Muscle of leg (tissue), 16 donors: Measurements from ENCODE around the gene SERPINH1. TPM values are rescaled to one million over a fixed set of nuclear protein-coding genes. Genes with fewer than 3 reads are reported as not detected.

Experiments used
- DNase-seq: peaks from one replicate; pipeline ENCODE4 v3.0.0; 2013
- H3K27ac ChIP-seq: one replicate; pipeline ENCODE4 v1.5.1; 2013; ENCODE audit warnings: mild to moderate bottlenecking, low read length, control low read depth
- H3K27me3 ChIP-seq: one replicate; pipeline ENCODE4 v1.6.1; 2013; ENCODE audit warnings: low read length; ENCODE audit not compliant: control insufficient read depth, insufficient read depth
- H3K36me3 ChIP-seq: one replicate; pipeline ENCODE4 v1.6.1; 2013; ENCODE audit warnings: low read length; ENCODE audit not compliant: control insufficient read depth, insufficient read depth
- H3K4me1 ChIP-seq: one replicate; pipeline ENCODE4 v1.6.1; 2013; ENCODE audit warnings: low read length; ENCODE audit not compliant: control insufficient read depth, insufficient read depth
- H3K4me3 ChIP-seq: one replicate; pipeline ENCODE4 v1.5.1; 2013; ENCODE audit warnings: low read length, control low read depth
- H3K9me3 ChIP-seq: replicated peaks from 2 replicates; pipeline ENCODE4 v1.6.1; 2013; ENCODE audit warnings: low read depth, low read length; ENCODE audit not compliant: control insufficient read depth
- WGBS: methylation state at CpG from one replicate; pipeline ENCODE4 v1.1.5; 2013; ENCODE audit warnings: missing lambda C conversion rate; ENCODE audit not compliant: insufficient coverage; 5-methylcytosine and 5-hydroxymethylcytosine counted together
- long read RNA-seq, 11 donors: transcript quantifications; one replicate each; lab custom pipeline, GENCODE V29; 2026
- polyA plus RNA-seq, 8 donors: library from polyadenylated mRNA; unstranded; fragments of 120-200 nt; gene quantifications; one replicate each; pipeline versions ENCODE4 v1.2.1 to v1.2.3, GENCODE V29; 2013; ENCODE audit warnings: inconsistent platforms in 1 of 8, low replicate concordance in 1 of 8; ENCODE audit not compliant: insufficient read length in 8 of 8, insufficient read depth in 1 of 8
- total RNA-seq: library from RNA; stranded (reverse); fragments of 120-200 nt; gene quantifications from one replicate; pipeline ENCODE4 v1.2.4, GENCODE V29; 2013

SERPINH1 gene
- total RNA-seq = 229 TPM
- 100 to 1,000 TPM; 316 to 589 (median 433) TPM for polyA plus RNA-seq
- long read RNA-seq, donor 1, transcript SERPINH1-201 (5 exons, 2,225 nt) = major isoform, 51 of 63 reads
- long read RNA-seq, donor 1, partial matches to known transcripts = 12 of 63 reads
- long read RNA-seq, donor 1, other reads (novel, unspliced or antisense) = 0 of 63 reads
- long read RNA-seq, donor 2, transcript SERPINH1-201 (5 exons, 2,225 nt) = major isoform, 10 of 29 reads
- long read RNA-seq, donor 2, partial matches to known transcripts = 19 of 29 reads
- long read RNA-seq, donor 2, other reads (novel, unspliced or antisense) = 0 of 29 reads
- long read RNA-seq, donor 3, transcript SERPINH1-201 (5 exons, 2,225 nt) = major isoform, 76 of 226 reads
- long read RNA-seq, donor 3, partial matches to known transcripts = 146 of 226 reads
- long read RNA-seq, donor 3, other reads (novel, unspliced or antisense) = 0 of 226 reads
- long read RNA-seq, donor 4, transcript SERPINH1-201 (5 exons, 2,225 nt) = major isoform, 73 of 116 reads
- long read RNA-seq, donor 4, partial matches to known transcripts = 41 of 116 reads
- long read RNA-seq, donor 4, other reads (novel, unspliced or antisense) = 0 of 116 reads
- long read RNA-seq, donor 5, transcript SERPINH1-201 (5 exons, 2,225 nt) = major isoform, 310 of 468 reads
- long read RNA-seq, donor 5, transcript SERPINH1-205 (3 exons, 2,283 nt) = minor isoform, 11 of 468 reads
- long read RNA-seq, donor 5, partial matches to known transcripts = 144 of 468 reads
- long read RNA-seq, donor 5, other reads (novel, unspliced or antisense) = 0 of 468 reads
- long read RNA-seq, donor 6, transcript SERPINH1-201 (5 exons, 2,225 nt) = major isoform, 163 of 219 reads
- long read RNA-seq, donor 6, partial matches to known transcripts = 47 of 219 reads
- long read RNA-seq, donor 6, other reads (novel, unspliced or antisense) = 5 of 219 reads
- long read RNA-seq, donor 7, transcript SERPINH1-201 (5 exons, 2,225 nt) = major isoform, 124 of 186 reads
- long read RNA-seq, donor 7, partial matches to known transcripts = 61 of 186 reads
- long read RNA-seq, donor 7, other reads (novel, unspliced or antisense) = 0 of 186 reads
- long read RNA-seq, donor 8, transcript SERPINH1-201 (5 exons, 2,225 nt) = major isoform, 66 of 93 reads
- long read RNA-seq, donor 8, partial matches to known transcripts = 27 of 93 reads
- long read RNA-seq, donor 8, other reads (novel, unspliced or antisense) = 0 of 93 reads
- long read RNA-seq, donor 9, transcript SERPINH1-201 (5 exons, 2,225 nt) = major isoform, 89 of 131 reads
- long read RNA-seq, donor 9, partial matches to known transcripts = 40 of 131 reads
- long read RNA-seq, donor 9, other reads (novel, unspliced or antisense) = 0 of 131 reads
- long read RNA-seq, donor 10, transcript SERPINH1-201 (5 exons, 2,225 nt) = major isoform, 96 of 137 reads
- long read RNA-seq, donor 10, partial matches to known transcripts = 37 of 137 reads
- long read RNA-seq, donor 10, other reads (novel, unspliced or antisense) = 0 of 137 reads
- long read RNA-seq, donor 11, transcript SERPINH1-201 (5 exons, 2,225 nt) = major isoform, 102 of 143 reads
- long read RNA-seq, donor 11, partial matches to known transcripts = 39 of 143 reads
- long read RNA-seq, donor 11, other reads (novel, unspliced or antisense) = 0 of 143 reads

DNA sequence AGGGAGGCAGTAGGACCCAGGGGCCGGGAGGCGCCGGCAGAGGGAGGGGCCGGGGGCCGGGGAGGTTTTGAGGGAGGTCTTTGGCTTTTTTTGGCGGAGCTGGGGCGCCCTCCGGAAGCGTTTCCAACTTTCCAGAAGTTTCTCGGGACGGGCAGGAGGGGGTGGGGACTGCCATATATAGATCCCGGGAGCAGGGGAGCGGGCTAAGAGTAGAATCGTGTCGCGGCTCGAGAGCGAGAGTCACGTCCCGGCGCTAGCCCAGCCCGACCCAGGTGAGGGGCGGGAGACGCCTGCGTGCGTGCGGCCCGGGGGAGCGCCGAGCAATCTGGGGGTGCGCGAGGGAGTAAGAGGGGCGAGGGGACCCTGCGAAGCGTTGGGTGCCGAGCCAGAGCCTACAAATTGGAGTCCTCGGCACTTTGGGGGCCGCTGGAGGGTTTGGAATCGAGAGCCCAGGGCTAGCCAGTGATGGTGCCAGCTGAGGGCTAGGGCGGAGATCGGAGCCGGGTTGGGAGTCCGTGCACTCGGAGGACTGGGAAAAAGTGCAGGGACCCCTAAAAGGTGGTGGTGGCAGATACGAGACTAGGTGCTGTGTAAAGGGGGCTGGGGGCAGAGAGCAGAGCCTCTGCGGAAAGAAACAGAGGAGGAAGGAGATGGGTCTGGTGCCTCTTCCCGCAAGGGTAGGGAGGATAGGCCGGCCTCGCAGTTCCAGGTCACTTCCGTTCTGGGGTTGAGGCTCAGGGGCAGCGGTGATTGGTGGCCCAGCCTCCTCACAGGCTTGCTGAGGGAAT lies at the start of gene SERPINH1:
Gene SERPINH1, plus strand, starts transcription at position 206 of the 788 bp plus-strand sequence. CDS start 4,097 bp downstream, outside the sequence.
- H3K36me3 ChIP-seq = peaks cover 29% of the 10 kb centered on the region
- H3K27ac ChIP-seq = peak within 1 kb of the TSS; percentile 100
- DNase-seq = peak; percentile 97
- no peaks in the 10 kb centered on the region for H3K9me3 ChIP-seq
- H3K27me3 ChIP-seq = no peaks in the 10 kb centered on the region
- H3K4me3 ChIP-seq = peak within 1 kb of the TSS; percentile 80
- peaks cover 73% of the 10 kb centered on the region for H3K4me1 ChIP-seq
- WGBS = under 1% methylated on average over 51 of the region's 51 CpGs

DNA sequence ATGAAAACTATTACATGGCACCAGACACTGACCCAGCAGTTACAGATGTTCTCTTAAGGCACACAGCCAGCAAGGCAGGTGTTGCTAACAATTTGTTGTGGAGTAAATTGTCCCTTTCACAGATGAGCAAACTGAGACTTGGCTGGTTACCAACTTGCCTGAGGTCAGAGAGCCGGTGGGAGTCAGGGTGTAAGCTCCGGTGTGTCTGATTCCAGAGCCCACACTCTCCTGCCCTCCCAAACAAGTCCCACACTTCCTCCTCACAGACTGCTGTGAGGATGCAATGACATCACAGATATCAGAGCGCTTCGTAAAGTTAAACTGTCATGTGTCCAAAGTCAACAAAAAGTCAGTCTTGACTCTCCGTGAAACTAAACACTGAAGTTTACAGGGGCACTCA lies 48.8 kb upstream of the SERPINH1 start:
- H3K4me1 ChIP-seq = peaks cover 29% of the 10 kb centered on the region
- H3K27ac ChIP-seq = no peak overlapping the region
- no peak overlapping the region for H3K4me3 ChIP-seq
- no peaks in the 10 kb centered on the region for H3K36me3 ChIP-seq
- no peaks in the 10 kb centered on the region for H3K27me3 ChIP-seq
- DNase-seq = no peak
- H3K9me3 ChIP-seq = peaks cover 5% of the 10 kb centered on the region
- WGBS = 70% methylated on average over 5 of the region's 5 CpGs

GRCh38 chr11:75514596-75514995 lies 47.5 kb upstream of the SERPINH1 start:
- Histone ChIP-seq H3K9me3 (peaks cover 5% of the 10 kb centered on the region), H3K4me3 (no peak overlapping the region), H3K4me1 (peaks cover 29% of the 10 kb centered on the region), H3K27me3 (no peaks in the 10 kb centered on the region), H3K36me3 (no peaks in the 10 kb centered on the region), H3K27ac (no peak overlapping the region)
- no peak for DNase-seq

GRCh38 chr11:75516140-75516539 lies 45.9 kb upstream of the SERPINH1 start:
- 96% methylated on average over 3 of the region's 3 CpGs for WGBS

GRCh38 chr11:75516886-75517285 lies 45.2 kb upstream of the SERPINH1 start:
- Histone ChIP-seq H3K4me1 (peaks cover 39% of the 10 kb centered on the region), H3K27me3 (no peaks in the 10 kb centered on the region), H3K36me3 (no peaks in the 10 kb centered on the region), H3K4me3 (no peak overlapping the region), H3K27ac (no peak overlapping the region), H3K9me3 (peaks cover 5% of the 10 kb centered on the region)
- DNase-seq = no peak
- WGBS = 91% methylated on average over 6 of the region's 7 CpGs

More at GRCh38 chr11:75516140-75516539, 45.9 kb upstream of the SERPINH1 start:
- no peak overlapping the region for H3K4me3 ChIP-seq
- no peak overlapping the region for H3K27ac ChIP-seq
- peaks cover 38% of the 10 kb centered on the region for H3K4me1 ChIP-seq
- H3K9me3 ChIP-seq = peaks cover 5% of the 10 kb centered on the region
- H3K27me3 ChIP-seq = no peaks in the 10 kb centered on the region
- H3K36me3 ChIP-seq = no peaks in the 10 kb centered on the region
- no peak for DNase-seq

GRCh38 chr11:75518204-75518549 lies 43.9 kb upstream of the SERPINH1 start:
- DNase-seq = no peak
- no peaks in the 10 kb centered on the region for H3K36me3 ChIP-seq
- H3K27ac ChIP-seq = no peak overlapping the region
- H3K9me3 ChIP-seq = peaks cover 5% of the 10 kb centered on the region
- no peak overlapping the region for H3K4me3 ChIP-seq
- H3K27me3 ChIP-seq = peaks cover 2% of the 10 kb centered on the region
- no CpG with 5 or more reads among the region's 3 CpGs for WGBS
- peaks cover 42% of the 10 kb centered on the region for H3K4me1 ChIP-seq

GRCh38 chr11:75518771-75519653 lies 43.0 kb upstream of the SERPINH1 start:
- peaks cover 50% of the 10 kb centered on the region for H3K4me1 ChIP-seq
- WGBS = 38% methylated on average over 4 of the region's 9 CpGs
- peaks cover 5% of the 10 kb centered on the region for H3K9me3 ChIP-seq
- no peak overlapping the region for H3K4me3 ChIP-seq
- H3K36me3 ChIP-seq = no peaks in the 10 kb centered on the region
- H3K27me3 ChIP-seq = peaks cover 7% of the 10 kb centered on the region
- peak; percentile 70 for DNase-seq
- peak overlapping the region; percentile 56 for H3K27ac ChIP-seq

- DNase-seq = peak; percentile 68
- Histone ChIP-seq H3K4me3 (no peak overlapping the region), H3K9me3 (peaks cover 5% of the 10 kb centered on the region), H3K4me1 (peaks cover 63% of the 10 kb centered on the region), H3K27me3 (peaks cover 20% of the 10 kb centered on the region), H3K36me3 (no peaks in the 10 kb centered on the region), H3K27ac (no peak overlapping the region)
- WGBS = 68% methylated on average over 6 of the region's 7 CpGs
Measured at GRCh38 chr11:75520688-75521087, 41.4 kb upstream of the SERPINH1 start.
